Skin of body (tissue), 2 donors: Measurements from ENCODE around the gene ASTN2. TPM values are rescaled to one million over a fixed set of nuclear protein-coding genes. Genes with fewer than 3 reads are reported as not detected.

Experiments used
- DNase-seq: peaks from one replicate; lab custom pipeline; 2025; lab: John Stamatoyannopoulos, UW
- total RNA-seq: library from RNA; depleted of rRNA; stranded (reverse); fragments of >200 nt; gene quantifications from one replicate; pipeline ENCODE4 v1.2.3, GENCODE V29; 2014

The ASTN2 gene
- total RNA-seq, 1 donor from 2014 or later, result 10.0 TPM

GRCh38 chr9:117300371-117301110 is 114.3 kb downstream of the ASTN2 start:
- no peak for DNase-seq

DNA sequence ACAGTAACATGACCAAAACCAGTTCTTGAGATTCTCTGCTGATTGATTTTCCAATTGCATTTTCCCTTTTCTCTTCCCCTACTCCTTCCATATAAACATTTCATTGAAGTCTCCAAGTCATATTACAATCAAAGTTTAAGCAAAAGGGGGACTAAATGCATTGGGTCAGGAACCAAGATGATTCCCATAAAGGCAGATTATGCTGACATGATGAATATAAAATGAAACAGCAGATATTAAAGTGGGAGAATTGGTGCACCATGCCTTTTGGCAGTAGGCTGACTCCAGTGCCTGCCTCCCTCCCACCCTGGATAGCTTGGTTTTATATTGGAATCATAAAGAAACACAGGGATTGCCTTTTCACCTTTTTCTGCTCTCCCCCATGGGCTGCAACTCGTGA is 118.4 kb downstream of the ASTN2 start:
- DNase-seq, result no peak

GRCh38 chr9:117293206-117294114 is 121.4 kb downstream of the ASTN2 start:
- no peak for DNase-seq

GRCh38 chr9:117290856-117291622 is 123.8 kb downstream of the ASTN2 start:
- DNase-seq, result no peak

DNA sequence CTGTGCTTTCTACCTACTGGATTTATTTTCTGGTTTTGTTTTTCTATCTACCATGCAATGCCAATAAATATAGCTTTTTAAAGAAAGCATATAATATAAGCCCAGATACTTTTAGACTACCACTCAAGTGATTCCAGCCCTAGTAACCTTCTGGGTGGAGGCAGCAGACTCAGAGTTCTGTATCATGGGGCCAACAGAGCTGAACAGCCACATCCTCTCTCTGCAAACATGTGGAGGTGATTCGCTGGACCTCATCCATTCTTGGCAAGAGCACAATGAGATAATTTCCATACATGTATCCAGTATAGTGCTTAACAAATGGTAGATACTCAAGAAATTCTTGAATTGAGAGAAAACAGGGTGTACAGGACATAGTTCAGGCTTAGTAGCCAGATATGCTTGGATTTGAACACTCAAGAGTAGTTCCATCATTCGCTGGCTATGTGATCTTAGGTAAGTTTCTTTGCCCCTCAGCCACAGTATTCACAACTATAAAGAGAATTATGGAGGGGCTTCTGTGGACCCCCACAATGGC is 124.5 kb downstream of the ASTN2 start:
- no peak for DNase-seq

GRCh38 chr9:117286245-117286644 is 128.6 kb downstream of the ASTN2 start:
- DNase-seq, result no peak

GRCh38 chr9:117284414-117284813 is 130.4 kb downstream of the ASTN2 start:
- DNase-seq, result no peak

- DNase-seq, result no peak
Observed at GRCh38 chr9:117282541-117282940, 132.3 kb downstream of the ASTN2 start.

- no peak for DNase-seq
Observed at GRCh38 chr9:117278471-117279035, 136.3 kb downstream of the ASTN2 start.

GRCh38 chr9:117278020-117278419 is 136.8 kb downstream of the ASTN2 start:
- DNase-seq, result no peak

DNA sequence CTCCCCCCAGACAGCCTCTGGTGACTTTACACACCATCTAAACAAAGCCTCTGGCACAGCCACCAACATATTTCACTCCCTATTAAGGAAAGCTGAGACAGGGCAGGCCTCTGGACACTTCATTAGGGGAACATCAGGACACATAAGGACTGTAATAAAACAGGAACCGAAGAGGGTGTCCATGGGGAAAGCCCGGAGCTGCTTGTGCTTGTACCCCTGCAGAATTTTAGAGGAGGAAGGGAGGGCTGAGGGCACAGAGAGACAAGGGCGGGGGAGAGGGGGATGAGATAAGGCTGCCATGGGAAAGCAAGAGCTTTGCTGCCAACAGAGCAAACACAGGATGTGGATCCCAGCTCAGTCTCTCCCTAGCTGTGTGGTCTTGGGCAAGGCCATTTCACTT is 138.4 kb downstream of the ASTN2 start:
- DNase-seq, result no peak

DNA sequence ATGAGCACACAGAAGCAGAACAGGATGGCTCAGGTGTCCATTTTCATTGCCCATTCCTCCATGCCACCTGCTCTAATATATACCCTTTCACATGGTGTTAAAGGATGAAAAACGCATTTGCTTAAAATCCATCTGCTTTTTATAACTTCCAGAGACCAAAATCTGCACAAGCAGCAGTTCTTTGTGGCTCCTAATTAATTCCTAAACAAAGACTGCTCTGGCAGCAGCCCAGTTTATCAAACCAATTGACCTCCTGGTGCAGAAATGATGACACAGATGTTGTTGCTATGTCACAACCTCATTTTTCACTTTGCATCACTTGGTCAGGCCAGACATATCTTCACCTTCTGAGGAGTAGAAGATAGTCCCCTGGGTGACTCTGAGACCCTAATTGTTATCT is 141.2 kb downstream of the ASTN2 start:
- DNase-seq, result no peak

GRCh38 chr9:117268847-117269446 is 145.9 kb downstream of the ASTN2 start:
- DNase-seq, result no peak

DNA sequence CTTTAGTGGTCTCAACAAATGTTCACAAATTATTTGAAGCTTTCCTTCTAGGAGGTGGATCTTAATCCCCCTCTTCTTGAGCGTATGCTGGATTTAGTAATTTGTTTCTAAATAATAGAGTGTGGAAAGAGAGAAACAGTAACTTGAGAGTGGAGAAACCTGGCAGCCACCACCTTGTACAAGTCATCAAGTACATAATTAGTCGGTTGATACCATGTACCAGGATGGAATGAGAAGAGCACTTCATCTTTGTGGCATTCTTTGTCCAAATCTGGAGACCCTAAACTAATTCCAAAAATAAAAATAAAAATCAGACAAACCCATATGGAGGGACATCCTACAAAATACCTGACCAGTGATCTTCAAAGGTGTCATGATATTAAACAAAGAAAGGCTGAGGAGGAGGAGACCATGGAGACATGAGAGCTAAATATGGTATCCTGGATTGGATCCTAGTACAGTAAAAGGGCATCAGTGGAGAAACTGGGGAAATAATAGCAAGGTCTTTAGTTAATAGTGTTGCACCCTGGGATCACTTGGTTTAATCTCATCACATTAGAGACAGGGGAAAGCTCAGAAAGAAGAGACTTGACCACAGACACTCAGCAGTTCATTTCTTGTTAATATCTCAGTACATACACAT is 147.9 kb downstream of the ASTN2 start:
- DNase-seq, result no peak

GRCh38 chr9:117265253-117265652 is 149.6 kb downstream of the ASTN2 start:
- no peak for DNase-seq

GRCh38 chr9:117258184-117258866 is 156.5 kb downstream of the ASTN2 start:
- DNase-seq, result no peak

DNA sequence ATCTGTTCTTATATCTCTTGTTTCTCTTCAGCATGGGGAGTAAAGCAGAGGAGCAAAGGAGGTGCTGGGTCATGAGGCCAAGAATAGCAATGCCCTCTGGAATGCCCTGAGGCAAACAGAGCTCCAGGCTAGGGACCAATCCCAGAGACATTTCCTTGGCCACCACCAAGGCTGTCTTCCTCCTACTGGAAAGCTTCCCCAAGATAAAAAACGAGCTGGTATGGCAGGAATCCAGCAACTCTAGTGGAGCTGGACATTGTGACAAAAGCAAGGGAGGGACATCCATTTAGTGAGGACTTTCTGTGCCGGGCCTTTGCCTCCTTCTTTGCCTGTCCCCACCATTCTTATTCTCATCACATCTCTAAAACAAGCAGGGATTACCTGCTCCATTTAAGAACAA is 161.6 kb downstream of the ASTN2 start:
- no peak for DNase-seq

GRCh38 chr9:117250610-117251215 is 164.1 kb downstream of the ASTN2 start:
- no peak for DNase-seq

DNA sequence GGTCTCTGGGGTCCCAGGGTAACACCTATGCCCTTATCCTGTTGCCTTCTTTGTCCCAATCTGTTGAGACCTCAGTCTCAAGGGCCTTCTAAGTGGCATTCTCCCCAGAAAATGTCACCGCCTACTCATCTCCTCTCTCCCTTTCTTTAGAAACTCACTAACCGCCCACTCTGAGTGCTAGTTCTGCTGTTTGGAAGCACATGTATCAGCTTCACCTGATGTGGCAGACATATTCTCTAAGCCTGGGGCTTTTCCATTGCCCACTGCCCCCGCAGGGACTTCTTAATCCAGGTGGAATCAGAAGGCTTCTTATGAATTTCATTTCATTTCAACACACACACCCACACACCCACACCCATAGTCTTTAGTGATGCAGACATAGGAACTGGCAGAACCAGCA is 165.1 kb downstream of the ASTN2 start:
- no peak for DNase-seq
